ENCODE data around the gene FBXO45. TPM values are rescaled to one million over a fixed set of nuclear protein-coding genes. Genes with fewer than 3 reads are reported as not detected.

FBXO45 gene
- total RNA-seq, 2 donors from 2014 or later, result 15.9 to 16.4 TPM

GRCh38 chr3:196555295-196555694 lies 13.2 kb upstream of the FBXO45 start:
- H3K27me3 Mint-ChIP-seq (ENCODE audit: insufficient read depth), result no peaks in the 10 kb centered on the region
- WGBS, 2 experiments (ENCODE audit: insufficient coverage in 1 of 2, insufficient read length in 1 of 2), result 96% methylated on average over 3 of the region's 3 CpGs; no CpG with 5 or more reads in 1 of the 2 experiments

GRCh38 chr3:196557236-196557635 lies 11.2 kb upstream of the FBXO45 start:
- no peak overlapping the region for H3K9ac ChIP-seq (ENCODE audit: extremely low read depth, low read length, poor library complexity, severe bottlenecking)
- Mint-ChIP-seq H3K27ac (no peak overlapping the region), H3K36me3 (ENCODE audit: low read depth) (peaks cover 15% of the 10 kb centered on the region), H3K27me3 (ENCODE audit: insufficient read depth) (no peaks in the 10 kb centered on the region), H3K9me3 (no peaks in the 10 kb centered on the region), H3K4me1 (no peaks in the 10 kb centered on the region), H3K4me3 (no peak overlapping the region)
- DNase-seq, result no peak
- TF ChIP-seq CTCF (conservative IDR thresholded peaks at IDR 0.05), result no peak
- H3K27me3 ChIP-seq (ENCODE audit: control insufficient read depth, insufficient read depth, low read length, poor library complexity, severe bottlenecking), result no peaks in the 10 kb centered on the region
- no peaks in the 10 kb centered on the region for H3K4me1 ChIP-seq (ENCODE audit: control insufficient read depth, insufficient read depth, low read length)
- no peak overlapping the region for H3K27ac ChIP-seq (ENCODE audit: low read depth, low read length)
- H3K36me3 ChIP-seq (ENCODE audit: control insufficient read depth, insufficient read depth, low read length), result peaks cover 14% of the 10 kb centered on the region
- no peaks in the 10 kb centered on the region for H3K9me3 ChIP-seq (ENCODE audit: control insufficient read depth, low read length)
- 90 to 91% methylated on average over 2 to 5 of the region's 5 CpGs for WGBS, 2 experiments (ENCODE audit: insufficient coverage in 1 of 2, insufficient read length in 1 of 2)
- H3K4me3 ChIP-seq (ENCODE audit: low read length), result no peak overlapping the region

More at GRCh38 chr3:196555295-196555694, 13.2 kb upstream of the FBXO45 start:
- Histone ChIP-seq H3K9ac (ENCODE audit: extremely low read depth, low read length, poor library complexity, severe bottlenecking) (no peak overlapping the region), H3K4me3 (ENCODE audit: low read length) (no peak overlapping the region), H3K27ac (ENCODE audit: low read depth, low read length) (no peak overlapping the region), H3K9me3 (ENCODE audit: control insufficient read depth, low read length) (peaks cover 4% of the 10 kb centered on the region), H3K4me1 (ENCODE audit: control insufficient read depth, insufficient read depth, low read length) (no peaks in the 10 kb centered on the region), H3K36me3 (ENCODE audit: control insufficient read depth, insufficient read depth, low read length) (peaks cover 4% of the 10 kb centered on the region), H3K27me3 (ENCODE audit: control insufficient read depth, insufficient read depth, low read length, poor library complexity, severe bottlenecking) (no peaks in the 10 kb centered on the region)
- H3K4me3 Mint-ChIP-seq, result no peak overlapping the region
- H3K9me3 Mint-ChIP-seq, result peaks cover 6% of the 10 kb centered on the region
- no peak for DNase-seq
- no peaks in the 10 kb centered on the region for H3K4me1 Mint-ChIP-seq
- no peak overlapping the region for H3K27ac Mint-ChIP-seq
- TF ChIP-seq CTCF (conservative IDR thresholded peaks at IDR 0.05), result no peak
- H3K36me3 Mint-ChIP-seq (ENCODE audit: low read depth), result peaks cover 9% of the 10 kb centered on the region

- no peak overlapping the region for H3K9ac ChIP-seq (ENCODE audit: extremely low read depth, low read length, poor library complexity, severe bottlenecking)
- H3K4me3 ChIP-seq (ENCODE audit: low read length), result no peak overlapping the region
- peaks cover 14% of the 10 kb centered on the region for H3K36me3 ChIP-seq (ENCODE audit: control insufficient read depth, insufficient read depth, low read length)
- no peak overlapping the region for H3K27ac Mint-ChIP-seq
- H3K4me1 ChIP-seq (ENCODE audit: control insufficient read depth, insufficient read depth, low read length), result no peaks in the 10 kb centered on the region
- H3K36me3 Mint-ChIP-seq (ENCODE audit: low read depth), result peaks cover 16% of the 10 kb centered on the region
- no peaks in the 10 kb centered on the region for H3K27me3 Mint-ChIP-seq (ENCODE audit: insufficient read depth)
- no peak for TF ChIP-seq CTCF (conservative IDR thresholded peaks at IDR 0.05)
- H3K27ac ChIP-seq (ENCODE audit: low read depth, low read length), result no peak overlapping the region
- H3K4me1 Mint-ChIP-seq, result no peaks in the 10 kb centered on the region
- H3K4me3 Mint-ChIP-seq, result no peak overlapping the region
- DNase-seq, result no peak
- no peaks in the 10 kb centered on the region for H3K27me3 ChIP-seq (ENCODE audit: control insufficient read depth, insufficient read depth, low read length, poor library complexity, severe bottlenecking)
- H3K9me3 Mint-ChIP-seq, result no peaks in the 10 kb centered on the region
- no peaks in the 10 kb centered on the region for H3K9me3 ChIP-seq (ENCODE audit: control insufficient read depth, low read length)
Observed at GRCh38 chr3:196558476-196558875, 10.0 kb upstream of the FBXO45 start.
